Measurements from ENCODE around the gene SLC40A1.

GRCh38 chr2:189544318-189545042 is 36.1 kb downstream of the SLC40A1 start:
- no peak for TF ChIP-seq EZH2phosphoT487 (IDR thresholded peaks at IDR 0.05; ENCODE audit: low read depth)
- no peak for TF ChIP-seq CTCF (IDR thresholded peaks at IDR 0.05; ENCODE audit: low read depth, low read length)

All from OCI-LY3 (cell line).